OCI-LY1 (cell line): Measurements from ENCODE around the gene KIAA1549.
"Not testable (repeated sequence)": the region's sequence is repeated elsewhere in the genome, so short reads cannot be mapped to it uniquely, and the experiment has no call there.

ENCODE experiments used
- H2AFZ ChIP-seq: fragments of 200-600 bp; sonication (generic), shearing (Covaris generic); 2 replicates; pipeline ENCODE4 v1.6.0; 2014; ENCODE audit warnings: antibody characterized with exemption, mild to moderate bottlenecking, low read length
- H3F3A ChIP-seq: fragments of 200-600 bp; sonication (generic), shearing (Covaris generic); 2 replicates; pipeline ENCODE4 v1.6.0; 2014; ENCODE audit warnings: mild to moderate bottlenecking, antibody characterized with exemption, low read length, moderate library complexity; ENCODE audit not compliant: insufficient read depth
- H3K27ac ChIP-seq: fragments of 200-600 bp; sonication (generic); 2 replicates; pipeline ENCODE4 v1.5.1; 2014; ENCODE audit warnings: low read length, mixed run types, mild to moderate bottlenecking, low read depth; ENCODE audit not compliant: poor library complexity, severe bottlenecking
- H3K27me3 ChIP-seq: fragments of 200-600 bp; sonication (generic); 2 replicates; pipeline ENCODE4 v1.6.0; 2014; ENCODE audit warnings: antibody characterized with exemption, mild to moderate bottlenecking, low read length, moderate library complexity; ENCODE audit not compliant: insufficient read depth
- H3K36me3 ChIP-seq: fragments of 200-600 bp; sonication (generic); 2 replicates; pipeline ENCODE4 v1.6.1; 2014; ENCODE audit warnings: mild to moderate bottlenecking, antibody characterized with exemption, low read length, moderate library complexity, mixed read lengths; ENCODE audit not compliant: insufficient read depth
- H3K4me1 ChIP-seq: fragments of 200-600 bp; sonication (generic); 2 replicates; pipeline ENCODE4 v1.5.1; 2014; ENCODE audit warnings: mild to moderate bottlenecking, low read length, moderate library complexity; ENCODE audit not compliant: insufficient read depth, severe bottlenecking
- H3K4me2 ChIP-seq: fragments of 200-600 bp; sonication (generic), shearing (Covaris generic); 2 replicates; pipeline ENCODE4 v1.6.1; 2014; ENCODE audit warnings: low read length
- H3K4me3 ChIP-seq: fragments of 200-600 bp; sonication (generic); 2 replicates; pipeline ENCODE4 v1.5.1; 2014; ENCODE audit warnings: low read length, low read depth, mild to moderate bottlenecking, mixed read lengths; ENCODE audit not compliant: poor library complexity, severe bottlenecking
- H3K79me2 ChIP-seq: fragments of 200-600 bp; shearing (Covaris generic); 2 replicates; pipeline ENCODE4 v1.6.1; 2016; ENCODE audit warnings: mixed run types, low read length, mixed read lengths; ENCODE audit not compliant: insufficient read depth
- H3K9ac ChIP-seq: fragments of 200-600 bp; sonication (generic), shearing (Covaris generic); 2 replicates; pipeline ENCODE4 v1.6.1; 2014; ENCODE audit warnings: mild to moderate bottlenecking, low read length, mixed read lengths
- H3K9me2 ChIP-seq: fragments of 200-600 bp; sonication (generic), shearing (Covaris generic); 2 replicates; pipeline ENCODE4 v1.6.1; 2014; ENCODE audit warnings: low read depth, mild to moderate bottlenecking, low read length, mixed read lengths
- H3K9me3 ChIP-seq: fragments of 200-600 bp; shearing (Covaris generic); 2 replicates; pipeline ENCODE4 v1.6.1; 2014; ENCODE audit warnings: low read length, mixed read lengths
- H4K20me1 ChIP-seq: fragments of 200-600 bp; sonication (generic), shearing (Covaris generic); 2 replicates; pipeline ENCODE4 v1.6.0; 2016; ENCODE audit warnings: mild to moderate bottlenecking, low read length; ENCODE audit not compliant: insufficient read depth
- CTCF ChIP-seq: fragments of 200-600 bp; sonication (generic), shearing (Covaris generic); IDR thresholded peaks from 2 replicates; pipeline ENCODE4 v1.5.1; 2017; ENCODE audit warnings: mild to moderate bottlenecking, antibody characterized with exemption, low read length, moderate library complexity, mixed read lengths
- EZH2 ChIP-seq: fragments of 200-600 bp; sonication (generic), shearing (Covaris generic); IDR thresholded peaks from 2 replicates; pipeline ENCODE4 v1.8.0; 2017; ENCODE audit warnings: borderline replicate concordance, mixed run types, mild to moderate bottlenecking, antibody characterized with exemption, low read length, moderate library complexity, mixed read lengths

The KIAA1549 gene

GRCh38 chr7:138816650-138817049 is 164.5 kb downstream of the KIAA1549 start:
- TF ChIP-seq CTCF (no peak), EZH2 (no peak)
- Histone ChIP-seq H3K27me3 (no peaks in the 10 kb centered on the region), H3K27ac (no peak overlapping the region)

GRCh38 chr7:138814816-138815332 is 166.3 kb downstream of the KIAA1549 start:
- Histone ChIP-seq H3K9me2 (no peaks in the 10 kb centered on the region), H3K9me3 (no peaks in the 10 kb centered on the region), H3K4me3 (no peak overlapping the region), H4K20me1 (no peaks in the 10 kb centered on the region), H3K79me2 (no peaks in the 10 kb centered on the region), H3K9ac (no peak overlapping the region), H3K4me2 (no peak overlapping the region), H3K27me3 (no peaks in the 10 kb centered on the region), H2AFZ (no peak overlapping the region), H3F3A (no peaks in the 10 kb centered on the region), H3K36me3 (no peaks in the 10 kb centered on the region), H3K27ac (no peak overlapping the region), H3K4me1 (no peaks in the 10 kb centered on the region)
- TF ChIP-seq EZH2: no peak
- no peak for TF ChIP-seq CTCF

More at GRCh38 chr7:138816650-138817049, 164.5 kb downstream of the KIAA1549 start:
- Histone ChIP-seq H3K9me2 (no peaks in the 10 kb centered on the region), H3K79me2 (no peaks in the 10 kb centered on the region), H4K20me1 (no peaks in the 10 kb centered on the region), H3K4me1 (no peaks in the 10 kb centered on the region), H2AFZ (no peak overlapping the region), H3K9ac (no peak overlapping the region), H3K4me2 (no peak overlapping the region), H3F3A (no peaks in the 10 kb centered on the region), H3K9me3 (no peaks in the 10 kb centered on the region), H3K4me3 (no peak overlapping the region), H3K36me3 (no peaks in the 10 kb centered on the region)

GRCh38 chr7:138813945-138814344 is 167.2 kb downstream of the KIAA1549 start:
- no peaks in the 10 kb centered on the region for H4K20me1 ChIP-seq
- no peaks in the 10 kb centered on the region for H3K36me3 ChIP-seq
- H3K4me1 ChIP-seq: no peaks in the 10 kb centered on the region
- no peak overlapping the region for H3K27ac ChIP-seq
- no peaks in the 10 kb centered on the region for H3K79me2 ChIP-seq
- H3K9me2 ChIP-seq: no peaks in the 10 kb centered on the region
- H3F3A ChIP-seq: no peaks in the 10 kb centered on the region
- no peak overlapping the region for H3K4me3 ChIP-seq
- H3K27me3 ChIP-seq: no peaks in the 10 kb centered on the region
- TF ChIP-seq CTCF (no peak), EZH2 (no peak)
- no peak overlapping the region for H3K4me2 ChIP-seq
- no peaks in the 10 kb centered on the region for H3K9me3 ChIP-seq
- H3K9ac ChIP-seq: no peak overlapping the region
- no peak overlapping the region for H2AFZ ChIP-seq

GRCh38 chr7:138811327-138811726 is 169.9 kb downstream of the KIAA1549 start:
- not testable (repeated sequence) for H4K20me1 ChIP-seq, H3K4me1 ChIP-seq, H3K9ac ChIP-seq, H3K27ac ChIP-seq, H3K79me2 ChIP-seq, H3K9me3 ChIP-seq, H3K4me3 ChIP-seq, H3K27me3 ChIP-seq, H3K9me2 ChIP-seq, H2AFZ ChIP-seq, H3F3A ChIP-seq, H3K36me3 ChIP-seq, H3K4me2 ChIP-seq
